ENCODE measurements around the gene SLC7A8. TPM values are rescaled to one million over a fixed set of nuclear protein-coding genes. Genes with fewer than 3 reads are reported as not detected.

SLC7A8 gene
- total RNA-seq, 1 experiment from 2014 or later = 0.06 TPM

DNA sequence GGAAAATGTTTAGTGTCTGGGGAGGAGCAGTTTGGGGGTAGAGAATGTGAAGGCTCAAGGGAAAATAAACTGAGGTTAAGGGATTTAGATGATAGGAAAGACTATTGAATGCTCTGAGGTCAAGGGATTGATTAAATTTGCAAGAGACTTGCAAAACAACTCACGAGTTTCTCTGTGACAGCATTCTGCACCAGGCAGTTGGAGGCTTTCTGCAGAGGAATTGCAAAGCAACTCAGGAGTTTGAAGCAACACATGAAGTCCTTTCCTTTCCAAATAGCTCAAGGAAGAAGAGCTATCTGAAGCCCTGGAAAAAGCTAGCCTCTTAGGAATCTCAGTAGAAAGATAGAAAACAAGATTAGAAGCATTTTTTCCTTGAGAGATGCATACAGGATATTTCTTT lies 23.9 kb downstream of the SLC7A8 start:
- DNase-seq (ENCODE audit: low read depth) = no peak

DNA sequence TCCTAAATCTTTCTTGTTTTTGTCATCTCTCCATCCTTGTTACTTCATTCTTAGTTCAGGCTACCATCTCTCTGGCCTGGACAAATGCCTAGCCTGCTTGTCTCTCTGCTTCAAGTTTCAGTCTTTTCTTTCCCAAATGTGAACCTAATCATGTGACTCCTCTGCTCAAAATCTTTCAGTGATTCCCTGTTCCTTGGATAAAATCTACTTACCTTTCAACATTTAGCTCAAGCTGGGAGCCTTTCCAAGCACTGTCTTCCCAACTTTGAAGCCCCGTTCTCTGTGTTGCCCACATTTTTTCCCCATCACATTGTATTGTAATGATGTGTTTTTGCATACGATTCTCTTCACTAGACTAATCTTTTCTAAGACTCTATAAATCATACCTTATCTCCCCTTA lies 24.7 kb downstream of the SLC7A8 start:
- no peak for DNase-seq (ENCODE audit: low read depth)

DNA sequence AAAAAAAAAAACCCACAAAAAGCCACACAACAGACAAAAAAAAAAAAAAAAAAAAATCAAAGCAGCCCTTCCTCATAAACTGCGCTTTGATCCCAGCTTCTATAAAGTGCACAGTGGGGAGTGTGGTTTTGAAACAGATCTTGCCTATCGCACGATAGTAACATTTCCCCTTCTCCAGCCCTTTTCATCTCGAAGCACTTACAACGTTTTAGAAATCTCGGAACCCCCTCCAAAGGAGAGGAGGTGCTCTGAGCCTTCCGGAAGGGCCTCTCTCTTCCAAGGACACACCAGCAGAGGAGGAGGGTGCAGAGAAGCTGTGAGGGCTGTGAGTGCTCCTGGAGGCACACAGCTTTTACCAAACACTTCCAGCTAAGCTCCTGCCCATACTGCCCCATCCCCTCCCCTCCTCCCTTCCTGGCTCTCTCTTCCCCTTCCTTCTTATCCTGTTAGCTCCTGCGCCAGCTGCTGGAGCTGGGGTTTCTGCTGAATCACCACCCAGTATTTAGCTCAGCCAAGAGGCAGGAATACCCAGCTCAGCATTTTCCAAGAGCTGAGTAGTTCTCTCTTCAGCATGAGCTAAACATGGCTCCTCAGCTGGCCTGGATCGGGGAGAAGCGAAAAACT lies 28.4 kb downstream of the SLC7A8 start:
- peak; percentile 76 for DNase-seq (ENCODE audit: low read depth)

DNA sequence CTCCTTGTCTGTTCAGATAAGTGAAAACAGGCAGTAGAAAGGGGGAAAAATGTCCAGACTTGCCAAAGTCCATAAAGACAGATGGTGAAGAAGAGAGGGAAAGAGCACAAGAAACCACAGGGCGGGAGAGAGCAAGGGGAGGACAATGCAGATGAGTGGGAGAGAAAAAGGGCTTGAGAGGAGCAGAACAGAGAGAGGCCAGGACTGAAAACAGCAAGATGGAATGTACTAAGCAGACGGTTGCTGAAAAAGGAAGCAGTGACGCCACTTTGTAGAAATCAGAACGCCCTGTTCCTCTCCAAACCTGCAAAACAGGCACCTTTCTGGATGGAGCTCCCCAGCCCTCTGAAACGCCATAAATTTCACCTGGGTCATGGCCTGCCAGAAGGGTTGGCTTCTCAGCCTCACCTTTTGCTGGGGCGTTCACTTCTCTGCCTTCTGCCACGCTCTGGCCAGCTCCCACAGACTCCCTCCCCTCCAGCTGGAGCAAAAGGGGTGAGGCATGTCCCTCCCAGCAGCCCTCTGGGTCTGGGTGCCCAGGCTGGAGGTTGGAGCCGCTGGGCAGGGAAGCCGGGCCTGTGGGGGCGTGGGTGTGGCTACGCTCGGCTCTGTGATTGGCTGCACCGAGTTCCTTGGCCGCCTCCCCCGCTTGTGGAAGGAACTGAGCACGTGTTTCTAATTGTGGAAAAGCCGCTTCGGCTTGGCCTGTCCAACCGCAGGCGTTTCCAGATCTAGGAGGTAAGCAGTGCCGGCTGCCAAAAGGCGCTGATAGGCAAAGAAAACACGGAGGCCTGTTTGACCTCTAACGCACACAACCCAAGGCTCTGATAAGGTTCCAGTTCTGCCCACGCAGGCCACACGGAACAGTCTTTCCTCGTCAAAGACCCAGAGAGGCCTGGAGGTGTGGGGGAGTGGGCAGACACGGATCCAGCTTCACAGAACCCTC lies 29.3 kb downstream of the SLC7A8 start:
- DNase-seq (ENCODE audit: low read depth) = no peak

DNA sequence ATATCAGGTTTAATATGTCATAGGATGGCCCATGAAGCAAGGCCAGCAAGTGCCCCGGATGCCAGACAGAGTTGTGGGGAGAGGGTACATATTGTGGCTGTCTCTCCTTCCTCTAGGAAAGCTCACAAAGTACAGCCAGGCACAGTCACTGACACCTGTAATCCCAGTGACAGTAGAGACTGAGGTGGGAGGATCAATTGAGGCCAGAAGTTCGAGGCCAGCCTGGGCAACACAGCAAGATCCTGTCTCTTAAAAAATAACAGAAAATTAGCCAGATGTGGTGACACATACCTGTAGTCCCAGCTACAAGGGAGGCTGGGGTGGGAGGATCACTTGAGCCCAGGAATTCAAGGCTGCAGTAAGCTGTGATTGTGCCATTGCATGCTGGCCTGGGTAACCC lies 32.1 kb downstream of the SLC7A8 start:
- DNase-seq (ENCODE audit: low read depth) = no peak

DNA sequence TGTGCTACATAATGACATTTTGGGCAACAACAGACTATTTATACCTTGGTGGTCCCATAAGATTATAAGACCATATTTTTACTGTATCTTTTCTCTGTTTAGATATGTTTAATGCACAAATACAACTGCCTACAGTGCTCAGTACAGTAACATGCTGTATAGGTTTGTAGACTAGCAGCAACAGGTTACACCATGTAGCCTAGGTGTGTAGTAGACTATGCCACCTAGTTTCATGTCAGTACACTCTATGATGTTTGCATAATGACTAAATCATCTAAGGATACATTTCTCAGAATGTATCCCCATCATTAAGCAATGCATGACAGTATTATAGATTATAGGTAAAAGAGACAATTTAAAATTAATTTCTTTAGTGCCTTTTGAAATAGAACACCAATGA lies 33.7 kb downstream of the SLC7A8 start:
- DNase-seq (ENCODE audit: low read depth) = no peak

DNA sequence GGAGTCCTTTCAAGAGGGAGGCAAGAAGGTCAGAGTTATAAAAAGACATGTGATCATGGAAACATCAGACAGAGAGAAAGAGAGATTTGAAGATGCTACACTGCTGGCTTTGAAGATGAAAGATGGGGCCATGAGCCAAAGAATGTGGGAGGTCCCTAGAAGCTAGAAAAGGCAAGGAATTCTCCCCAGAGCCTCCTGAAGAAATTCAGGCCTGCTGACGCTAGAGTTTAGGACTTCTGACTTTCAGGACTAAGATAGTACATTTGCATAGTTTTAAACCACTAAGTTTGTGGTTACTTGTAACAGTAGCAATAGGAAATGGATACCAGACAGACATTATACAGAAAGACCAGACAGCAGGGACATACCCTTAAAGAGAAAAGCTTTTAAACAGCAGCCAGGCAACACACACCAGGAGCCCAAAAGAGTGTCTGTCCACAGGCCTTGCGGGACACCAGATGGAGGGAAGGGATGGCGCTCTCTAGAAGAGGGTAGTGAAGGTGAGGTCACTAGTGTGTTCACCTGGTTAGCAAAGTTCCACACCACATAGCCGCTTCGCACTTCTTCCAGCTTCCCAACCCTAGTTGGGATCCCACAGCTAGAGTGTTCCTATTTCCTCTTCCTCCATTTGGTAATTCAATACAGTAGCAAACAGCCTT lies 34.7 kb downstream of the SLC7A8 start:
- no peak for DNase-seq (ENCODE audit: low read depth)

DNA sequence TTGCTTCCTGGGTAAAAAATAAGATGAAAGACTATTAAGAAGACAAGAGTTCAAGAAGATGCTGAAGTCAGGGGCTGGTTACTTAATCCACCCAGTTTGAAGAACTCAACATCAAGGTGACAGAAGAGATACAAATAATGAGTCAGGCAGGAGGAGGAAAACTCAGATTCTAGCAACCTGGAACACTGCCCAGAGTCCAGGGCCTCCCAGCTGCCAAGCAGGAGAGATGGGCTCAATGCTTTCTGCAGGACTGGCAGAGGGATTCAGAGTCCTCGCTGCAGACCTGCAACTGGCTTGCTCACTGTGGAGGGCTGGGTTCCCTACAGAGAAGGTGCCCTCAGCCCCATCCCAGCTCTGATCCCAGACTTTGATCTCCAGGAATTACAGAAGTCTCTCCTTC lies 35.8 kb downstream of the SLC7A8 start:
- peak; percentile 68 for DNase-seq (ENCODE audit: low read depth)

DNA sequence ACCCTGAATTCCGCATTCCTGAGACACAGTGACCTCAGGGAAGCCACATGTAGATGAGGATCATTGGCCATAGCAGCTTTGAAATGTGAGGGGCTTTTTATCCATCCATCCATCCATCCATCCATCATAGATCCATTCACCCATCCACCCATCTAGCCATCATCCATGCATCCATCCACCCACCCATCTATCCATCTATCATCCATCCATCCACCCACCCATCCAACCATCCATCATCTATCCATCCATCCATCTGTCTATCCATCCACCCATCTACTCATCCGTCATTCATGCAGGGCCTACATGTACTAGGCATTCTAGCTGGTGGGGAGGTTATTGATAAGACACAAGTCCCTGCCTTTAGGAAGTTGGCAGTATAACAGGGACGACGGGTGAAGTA lies 36.5 kb downstream of the SLC7A8 start:
- no peak for DNase-seq (ENCODE audit: low read depth)

DNA sequence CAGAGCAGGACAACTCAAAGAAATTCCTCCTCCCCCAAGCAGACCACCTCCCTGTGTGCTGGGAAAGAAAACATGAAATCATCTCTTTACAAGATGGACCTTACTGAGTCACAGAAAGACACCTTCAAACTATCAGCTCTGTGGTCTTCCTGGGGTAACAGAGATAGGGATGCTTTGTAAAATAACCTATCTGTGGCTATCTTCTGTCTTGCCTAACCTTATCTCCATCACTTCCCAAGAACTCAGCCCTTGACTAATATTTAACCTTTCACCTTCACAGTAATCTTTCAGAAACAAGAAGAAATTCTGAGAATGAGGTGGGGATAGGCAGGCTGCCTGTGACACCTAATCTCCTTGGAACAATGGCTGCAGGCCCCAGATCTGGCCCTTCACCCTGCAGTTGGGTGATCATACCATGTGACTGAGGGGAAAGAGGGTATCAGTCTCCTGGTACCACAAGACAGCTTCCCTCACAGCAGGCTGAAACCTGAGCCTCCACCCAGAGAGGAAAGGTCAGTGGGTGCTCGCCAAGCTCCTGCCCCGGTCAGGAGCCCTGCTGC lies 37.0 kb downstream of the SLC7A8 start:
- DNase-seq (ENCODE audit: low read depth) = no peak

DNA sequence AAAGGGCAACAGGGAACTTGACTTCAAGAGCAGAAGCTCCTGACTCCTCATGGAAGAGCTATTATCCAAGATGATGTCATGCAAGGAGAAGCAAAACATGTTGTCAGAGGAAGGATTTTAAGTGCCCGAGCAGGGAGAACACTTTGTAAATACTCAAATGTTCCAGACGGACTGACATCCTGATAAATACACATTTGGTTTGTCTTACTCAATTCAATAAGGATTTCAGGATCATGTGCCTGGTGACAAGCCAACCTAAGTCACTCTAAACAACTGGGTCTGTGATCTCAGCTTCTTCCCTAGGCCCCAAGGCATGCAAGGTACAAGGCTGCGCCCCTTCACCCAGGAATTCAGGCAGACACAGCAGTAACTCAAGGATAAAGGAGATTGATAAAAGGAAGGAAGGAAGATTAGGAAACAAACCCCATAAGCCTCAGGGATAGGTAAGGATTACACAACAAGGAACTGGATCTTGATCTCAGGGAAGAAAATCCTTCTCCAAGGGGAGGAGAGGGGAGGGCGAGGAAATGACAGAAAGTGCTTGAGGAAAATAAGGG lies 37.6 kb downstream of the SLC7A8 start:
- no peak for DNase-seq (ENCODE audit: low read depth)

DNA sequence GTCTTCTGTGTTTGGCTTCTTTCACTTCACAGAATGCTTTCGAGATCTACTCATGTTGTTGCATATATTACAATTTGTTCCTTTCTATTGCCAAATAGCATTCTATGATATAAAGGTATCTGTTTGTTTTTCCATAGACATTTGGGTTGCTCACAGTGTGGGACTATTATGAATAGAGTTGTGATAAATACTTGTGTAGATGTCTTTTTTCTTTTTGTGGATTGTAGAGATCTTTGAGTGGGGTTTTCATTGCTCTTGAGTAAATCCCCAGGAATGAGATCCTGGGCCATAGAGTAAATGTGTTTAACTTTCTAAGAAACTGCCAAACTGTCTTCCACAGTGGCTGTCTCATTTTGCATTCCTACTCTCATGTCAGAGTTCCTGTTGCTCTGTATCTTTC lies 39.5 kb downstream of the SLC7A8 start:
- DNase-seq (ENCODE audit: low read depth) = no peak

DNA sequence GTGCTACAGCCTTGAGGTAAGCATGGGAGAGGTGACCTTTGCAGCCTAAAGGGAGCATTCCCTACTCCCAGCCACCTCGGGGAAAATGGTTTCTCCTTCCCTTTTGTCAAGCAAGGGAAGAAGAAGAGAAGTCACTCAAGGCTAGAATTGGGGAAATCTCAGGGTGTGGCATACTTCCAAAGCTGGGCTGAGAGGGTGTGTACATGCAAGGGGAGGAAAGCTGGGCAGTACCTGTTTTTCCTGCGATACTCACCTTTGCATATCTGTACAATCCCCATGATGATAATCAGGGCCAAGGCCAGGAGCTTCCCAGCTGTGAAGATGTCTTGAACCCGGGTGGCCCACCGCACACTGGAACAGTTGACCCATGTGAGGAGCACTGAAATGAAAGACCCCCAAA lies 40.6 kb downstream of the SLC7A8 start:
- no peak for DNase-seq (ENCODE audit: low read depth)

DNA sequence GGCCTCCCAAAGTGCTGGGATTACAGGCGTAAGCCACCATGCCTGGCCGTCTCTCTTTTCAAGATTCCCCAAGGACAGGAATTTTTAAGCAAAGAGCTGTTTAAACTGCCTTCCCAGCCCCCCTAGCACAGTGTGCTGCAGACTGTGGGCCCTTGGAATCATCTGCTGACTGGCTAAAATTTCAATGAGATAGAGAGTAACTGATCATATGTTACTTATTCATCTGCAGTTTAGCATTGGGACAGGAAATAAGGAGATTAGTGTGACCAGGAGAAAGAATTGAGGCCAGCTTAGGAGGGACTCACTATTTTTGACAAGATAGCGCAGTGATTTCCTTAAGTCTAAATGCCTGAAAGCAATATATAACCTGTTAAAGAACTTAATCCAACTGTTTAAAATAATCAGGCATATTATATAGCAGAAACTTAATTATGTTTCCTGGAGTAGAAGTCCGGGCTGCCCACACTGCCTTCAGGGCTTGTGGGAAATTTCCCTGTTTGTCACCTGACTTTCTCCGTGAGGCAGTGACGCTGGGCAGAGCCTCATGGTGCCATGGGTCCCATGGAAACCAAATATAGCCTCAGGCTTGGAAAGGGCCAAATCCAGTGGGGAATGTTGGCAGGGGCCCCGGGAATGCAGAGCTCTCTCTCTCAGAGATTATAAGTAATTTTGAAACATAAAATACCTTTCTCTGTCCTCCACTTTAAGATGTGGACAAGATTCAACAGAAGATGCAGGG lies 41.6 kb downstream of the SLC7A8 start:
- DNase-seq (ENCODE audit: low read depth) = no peak

DNA sequence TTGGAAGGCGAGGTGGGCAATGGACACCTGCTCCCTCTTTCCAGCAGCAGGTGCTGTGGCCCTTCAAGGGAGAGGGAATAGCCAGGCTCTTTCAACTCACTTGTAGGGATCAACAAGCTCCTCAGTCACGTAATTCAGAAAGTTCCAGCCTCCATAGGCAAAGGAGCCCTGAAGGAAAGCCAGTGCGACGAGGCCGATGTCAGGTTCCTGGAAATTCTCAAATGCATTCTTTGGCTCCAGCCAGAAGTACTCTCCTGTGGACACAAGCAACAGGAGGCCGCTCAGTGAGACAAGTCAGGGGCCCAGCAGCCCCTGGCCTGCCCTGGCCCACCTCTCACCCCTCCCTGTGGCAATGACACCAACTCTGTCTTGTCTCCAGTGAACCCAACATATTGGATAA lies 43.1 kb downstream of the SLC7A8 start:
- DNase-seq (ENCODE audit: low read depth) = no peak

DNA sequence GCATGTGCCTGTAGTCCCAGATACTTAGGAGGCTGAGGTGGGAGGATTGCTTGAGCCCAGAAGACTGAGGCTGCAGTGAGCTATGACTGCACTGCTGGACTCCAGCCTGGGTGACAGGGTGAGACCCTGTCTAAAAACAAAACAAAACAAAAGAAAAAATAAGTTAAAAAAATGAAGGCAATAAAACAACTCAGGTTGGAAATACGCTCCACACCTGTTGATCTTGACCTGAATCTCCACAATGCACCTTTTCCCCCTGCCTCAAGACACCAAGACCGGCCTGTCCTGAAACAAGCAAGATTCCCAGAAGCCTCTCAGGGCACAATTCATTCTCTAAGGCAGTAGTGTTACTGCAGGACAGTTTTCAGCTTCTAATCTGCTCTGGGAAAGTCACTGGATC lies 43.6 kb downstream of the SLC7A8 start:
- DNase-seq (ENCODE audit: low read depth) = no peak

DNA sequence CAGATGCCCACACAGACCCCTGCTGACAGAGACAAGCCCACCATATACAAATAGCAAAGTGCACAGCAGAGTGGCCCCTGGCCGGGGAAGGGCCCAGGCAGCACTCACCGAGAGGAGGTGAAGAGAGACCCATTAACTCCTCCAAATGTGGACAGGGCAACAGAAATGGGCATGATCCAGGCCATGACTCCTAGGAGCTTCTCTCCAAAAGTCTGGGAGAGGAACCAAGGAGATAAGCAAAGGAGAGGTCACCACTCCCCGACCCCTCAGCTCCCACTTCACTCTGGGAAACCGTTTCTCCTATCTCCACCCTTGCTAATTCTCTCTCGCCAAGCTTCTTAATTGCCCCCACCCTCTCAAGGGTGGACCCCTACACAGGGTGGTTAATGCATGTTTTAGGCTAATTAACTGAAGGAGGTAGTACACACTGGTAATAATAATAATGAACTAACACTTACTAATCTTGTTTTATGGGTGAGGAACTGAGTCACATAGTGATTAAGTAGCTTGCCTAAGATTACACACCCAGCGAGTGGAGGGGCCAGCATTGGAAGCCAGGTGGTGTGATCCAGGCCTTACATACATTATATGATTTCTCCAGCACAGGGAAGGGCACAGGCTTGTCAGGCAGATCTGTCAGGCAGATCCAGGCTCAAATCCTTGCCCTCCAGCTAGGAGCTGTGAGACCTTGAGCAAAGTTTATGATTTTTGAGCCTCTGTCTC lies 45.5 kb downstream of the SLC7A8 start:
- no peak for DNase-seq (ENCODE audit: low read depth)

DNA sequence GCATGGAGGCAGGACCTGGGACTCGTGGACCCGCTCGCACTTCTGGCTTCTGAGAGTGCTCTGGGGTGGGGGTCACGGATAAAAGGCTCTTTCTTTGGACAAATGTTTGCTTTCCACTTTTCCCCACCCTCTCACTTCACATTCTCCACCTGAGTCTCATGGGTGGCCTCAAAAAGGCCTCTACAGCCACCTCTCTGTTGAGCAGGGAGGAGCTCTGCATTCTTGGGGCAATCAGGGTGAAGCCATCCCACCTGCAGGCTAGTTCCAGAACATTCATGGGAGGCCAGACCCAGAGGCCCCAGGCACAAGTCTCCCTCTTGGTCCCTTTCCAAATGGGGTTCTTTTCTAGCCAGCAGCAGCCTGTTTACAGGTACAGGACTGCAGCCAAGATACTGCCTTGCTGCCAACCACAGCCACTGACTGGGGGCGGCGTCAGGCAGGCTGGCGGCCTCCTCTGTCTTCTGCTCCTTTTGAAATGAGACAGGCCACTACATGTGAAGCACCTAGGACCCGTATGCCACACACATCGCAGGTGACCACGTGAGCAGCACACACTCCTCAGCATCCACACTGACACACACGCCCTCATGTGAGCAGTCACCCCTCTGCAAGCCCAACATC lies 46.2 kb downstream of the SLC7A8 start:
- no peak for DNase-seq (ENCODE audit: low read depth)

DNA sequence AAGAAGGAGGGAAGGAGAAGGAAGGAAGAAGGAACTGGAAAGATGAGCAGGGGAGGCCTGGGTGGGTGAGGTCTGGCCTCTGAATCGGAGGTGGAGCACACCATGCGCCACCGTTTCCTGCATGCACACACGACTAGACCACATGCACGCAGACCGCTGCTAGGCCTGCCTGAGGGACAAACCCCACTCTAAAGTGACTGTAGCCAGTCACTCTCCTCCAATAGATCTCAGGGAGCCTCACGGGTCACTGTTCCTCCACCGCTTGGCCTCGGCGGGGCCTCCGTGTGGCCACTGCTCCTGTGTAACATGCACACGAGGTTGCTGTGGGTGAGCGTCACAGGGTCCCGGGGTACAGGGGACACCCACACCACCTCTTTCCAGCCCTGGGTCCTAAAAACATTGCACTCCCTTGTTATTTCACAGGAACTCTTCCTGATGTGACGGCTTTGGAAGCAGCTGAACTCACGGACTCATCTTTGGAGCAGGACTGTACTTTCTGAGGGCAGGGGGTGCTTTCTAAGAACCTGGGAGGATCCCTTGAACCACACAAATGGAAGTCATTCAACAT lies 46.8 kb downstream of the SLC7A8 start:
- DNase-seq (ENCODE audit: low read depth) = no peak

DNA sequence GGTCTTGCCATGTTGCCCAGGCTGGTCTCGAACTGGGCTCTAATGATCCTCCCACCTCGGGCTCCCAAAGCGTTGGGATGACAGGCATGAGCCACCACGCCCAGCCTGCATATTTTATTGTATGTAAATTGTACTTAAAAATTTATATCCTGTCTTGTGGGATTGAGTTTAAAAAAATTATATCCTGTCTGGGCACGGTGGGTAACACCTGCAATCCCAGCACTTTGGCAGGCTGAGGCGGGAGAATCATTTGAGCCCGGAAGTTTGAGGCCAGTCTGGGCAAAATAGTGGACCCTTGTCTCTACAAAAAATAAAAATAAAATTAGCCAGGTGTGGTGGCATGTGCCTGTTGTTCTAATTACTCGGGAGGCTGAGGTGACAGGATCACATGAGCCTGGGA lies 50.5 kb downstream of the SLC7A8 start:
- no peak for DNase-seq (ENCODE audit: low read depth)
